ENCODE measurements around the gene CAMK1D.
"Not testable (repeated sequence)": the region's sequence is repeated elsewhere in the genome, so short reads cannot be mapped to it uniquely, and the experiment has no call there.

The CAMK1D gene

DNA sequence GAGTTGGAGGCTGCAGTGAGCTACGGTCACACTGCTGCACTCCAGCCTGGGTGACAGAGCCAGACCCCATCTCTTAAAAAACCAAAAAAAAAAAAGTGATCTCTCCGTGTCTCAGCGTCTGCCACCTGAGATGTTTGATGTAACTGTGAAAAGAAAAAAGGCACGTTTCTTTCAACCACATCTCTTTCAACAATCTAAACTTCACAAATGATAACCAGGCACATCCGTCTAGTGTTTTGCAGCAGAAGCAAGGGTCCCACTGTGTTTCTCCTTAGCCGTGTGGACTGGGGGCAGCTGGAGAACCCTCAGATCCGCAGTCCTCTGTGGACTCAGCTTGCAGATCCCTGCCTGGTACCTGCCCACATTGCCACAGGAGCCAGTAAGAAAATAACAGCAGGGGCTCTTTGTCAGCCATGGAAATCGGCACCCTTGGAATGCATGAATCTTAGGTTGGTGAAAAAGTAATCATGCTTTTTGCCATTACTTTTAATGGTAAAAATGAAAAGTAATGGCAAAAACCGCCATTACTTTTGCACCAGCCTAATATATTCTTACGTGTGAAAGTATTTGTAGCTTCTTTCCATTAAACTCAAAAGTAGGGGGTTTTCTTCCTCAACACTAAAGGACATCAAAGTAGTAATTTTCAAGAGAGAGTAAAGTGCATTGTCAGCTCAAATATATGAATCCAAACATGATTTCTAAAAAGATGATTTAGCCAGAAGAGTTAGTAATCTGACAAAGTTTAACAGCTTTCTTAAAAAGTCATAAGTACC is 375.6 kb downstream of the CAMK1D start:
- DNase-seq (ENCODE audit: low spot score) = no peak

DNA sequence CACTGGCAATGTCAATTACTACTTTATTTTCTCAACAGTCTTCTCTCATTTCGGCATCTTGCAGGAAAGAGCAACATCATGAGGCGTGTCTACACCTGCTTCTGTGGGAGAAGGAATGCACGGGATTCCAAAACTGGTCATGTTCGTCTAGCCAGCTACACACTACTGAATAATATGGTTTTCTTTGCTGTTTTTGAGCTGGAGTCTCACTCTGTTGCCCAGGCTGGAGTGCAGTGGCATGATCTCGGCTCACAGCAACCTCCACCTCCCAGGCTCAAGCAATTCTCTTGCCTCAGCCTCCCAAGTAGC is 376.2 kb downstream of the CAMK1D start:
- not testable (repeated sequence) for DNase-seq (ENCODE audit: low spot score)

DNA sequence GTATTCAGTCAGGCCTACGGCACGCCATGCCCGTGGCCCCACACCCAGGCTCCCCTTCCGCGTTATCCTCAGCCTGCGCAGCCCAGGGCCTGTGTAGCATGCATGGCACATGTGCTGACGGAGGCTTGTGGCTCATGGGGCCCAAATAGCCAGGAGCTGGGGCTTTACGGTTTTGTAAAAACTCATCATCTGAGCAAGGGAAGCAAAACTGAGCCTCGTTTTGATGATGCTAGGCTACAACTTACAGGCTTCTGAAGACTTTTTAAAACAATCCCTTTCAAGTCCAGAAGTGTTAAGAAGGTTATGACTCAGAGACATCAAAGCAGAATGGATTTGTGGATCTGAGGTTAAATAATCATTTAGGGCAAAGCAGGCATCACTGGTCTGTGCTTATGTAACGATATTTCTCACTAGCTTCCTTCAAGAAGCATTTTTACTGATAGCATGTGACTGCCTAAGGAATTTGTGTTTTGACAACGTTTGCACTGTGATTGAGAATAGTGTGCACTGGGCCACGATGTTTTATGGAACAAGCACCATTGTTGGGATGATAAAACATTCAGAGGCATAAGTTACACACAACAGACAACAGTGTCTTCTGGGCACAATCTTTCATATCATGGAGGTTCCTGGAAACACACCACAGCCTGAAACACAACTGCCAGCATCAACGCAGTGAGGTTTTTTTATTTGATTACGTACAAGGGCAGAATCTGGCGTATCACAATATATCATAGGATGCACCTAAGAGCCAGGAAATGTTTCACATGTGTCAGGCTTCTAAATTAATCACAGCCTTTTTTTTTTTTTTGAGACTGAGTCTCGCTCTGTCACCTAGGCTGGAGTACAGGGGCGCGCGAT is 377.9 kb downstream of the CAMK1D start:
- peak; percentile 78 for DNase-seq (ENCODE audit: low spot score)

DNA sequence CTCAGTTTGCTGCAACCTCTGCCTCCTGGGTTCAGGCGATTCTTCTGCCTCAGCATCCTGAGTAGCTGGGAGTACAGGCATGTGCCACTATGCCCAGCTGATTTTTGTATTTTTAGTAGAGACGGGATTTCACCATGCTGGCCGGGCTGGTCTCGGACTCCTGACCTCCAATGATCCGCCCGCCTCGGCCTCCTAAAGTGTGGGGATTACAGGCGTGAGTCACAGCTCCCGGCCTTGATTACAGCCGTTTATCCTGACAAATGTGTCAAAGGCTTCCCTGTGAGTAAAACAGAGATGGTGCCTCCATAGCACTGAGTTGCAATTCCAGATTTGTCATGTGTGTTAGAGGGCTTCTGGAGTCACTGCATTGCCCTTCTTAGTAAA is 378.5 kb downstream of the CAMK1D start:
- DNase-seq (ENCODE audit: low spot score) = no peak

DNA sequence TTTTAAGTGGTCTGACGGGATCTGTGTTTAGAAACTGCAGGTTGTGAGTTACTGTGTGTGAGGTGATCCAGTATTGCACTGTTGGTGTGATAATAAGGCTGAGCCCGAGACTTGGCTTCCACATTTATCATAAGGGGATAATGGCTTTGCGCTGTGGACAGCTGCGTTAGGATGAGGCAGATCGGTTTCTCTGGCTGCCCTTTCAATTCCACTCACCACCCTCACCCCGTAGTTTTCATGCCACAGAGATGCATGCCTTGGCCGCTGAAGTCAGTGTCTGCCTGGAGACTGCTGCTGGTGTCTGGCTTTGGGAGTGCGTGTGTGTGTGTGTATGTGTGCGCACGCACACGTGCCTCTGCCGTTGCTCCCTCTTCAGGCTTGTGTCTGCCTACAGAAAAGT is 379.1 kb downstream of the CAMK1D start:
- no peak for DNase-seq (ENCODE audit: low spot score)

DNA sequence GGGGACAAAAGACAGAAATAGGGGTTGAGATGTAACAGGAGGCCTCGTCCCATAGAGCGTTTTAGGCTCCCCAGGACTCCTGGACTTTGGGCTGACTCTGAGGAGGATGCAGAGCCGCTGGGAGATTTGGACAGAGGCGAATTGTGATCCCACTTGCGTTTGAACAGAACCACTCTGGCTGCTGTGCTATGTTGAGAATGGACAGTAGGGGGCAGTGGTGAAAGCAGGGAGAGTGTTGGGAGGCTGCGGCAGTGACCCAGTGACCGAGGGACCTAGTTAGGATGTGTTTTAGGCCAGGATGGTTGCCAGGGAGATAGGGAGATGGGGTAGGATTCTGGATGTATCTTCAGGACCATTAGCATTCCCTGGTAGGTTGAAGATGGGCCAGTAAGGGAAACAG is 380.5 kb downstream of the CAMK1D start:
- DNase-seq (ENCODE audit: low spot score) = no peak

DNA sequence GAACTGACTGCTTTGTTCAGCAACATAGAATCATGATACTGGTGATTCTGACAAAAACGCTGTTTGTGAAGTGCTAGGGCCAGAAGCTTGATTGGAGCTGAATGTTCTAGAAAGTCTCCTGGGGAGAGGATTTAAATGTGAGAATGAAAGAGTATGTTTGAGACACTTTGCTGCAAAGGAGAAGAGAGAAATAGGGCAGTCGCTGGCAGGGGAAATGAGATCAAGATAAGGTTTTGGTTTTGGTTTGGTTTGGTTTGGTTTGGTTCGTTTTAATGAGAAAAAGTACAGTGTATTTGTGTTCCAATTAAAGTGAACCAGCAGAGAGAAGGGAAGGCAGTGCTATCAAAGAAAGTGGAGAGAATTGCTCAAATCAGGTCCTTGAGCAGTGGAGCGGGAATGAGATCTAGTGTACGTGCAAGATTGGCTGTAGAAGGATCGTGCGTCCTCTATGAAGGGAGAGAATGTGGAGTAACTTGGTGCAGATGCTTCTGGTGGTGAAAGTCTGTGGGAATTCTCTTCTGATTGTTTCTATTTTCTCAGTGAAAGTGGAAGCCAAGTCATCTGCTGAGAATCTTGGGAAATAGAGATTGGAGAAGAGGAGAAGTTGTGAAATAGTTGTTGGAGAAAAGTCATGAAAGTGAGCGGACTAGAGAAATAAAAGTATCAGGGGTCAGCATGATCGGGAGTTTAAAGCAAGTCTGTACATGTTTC is 381.6 kb downstream of the CAMK1D start:
- DNase-seq (ENCODE audit: low spot score) = no peak

DNA sequence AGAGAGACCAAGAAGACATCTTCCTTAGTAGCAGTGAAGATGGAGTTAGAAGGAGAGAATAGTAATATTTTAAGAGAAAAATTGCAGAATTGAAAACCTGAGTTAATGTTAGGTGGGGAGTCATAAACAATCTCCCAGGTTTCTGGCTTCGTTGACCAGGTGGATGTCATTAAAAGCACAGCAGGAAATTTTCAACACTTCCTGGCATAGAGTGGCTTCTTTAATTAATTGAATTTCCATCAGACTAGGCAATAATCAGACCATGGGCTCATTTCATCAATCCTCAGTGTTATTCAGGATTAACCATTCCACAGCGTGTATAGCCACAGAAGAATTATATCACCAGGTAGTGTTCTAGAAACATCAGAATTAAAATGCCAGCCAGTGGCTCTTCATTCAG is 383.9 kb downstream of the CAMK1D start:
- DNase-seq (ENCODE audit: low spot score) = no peak

DNA sequence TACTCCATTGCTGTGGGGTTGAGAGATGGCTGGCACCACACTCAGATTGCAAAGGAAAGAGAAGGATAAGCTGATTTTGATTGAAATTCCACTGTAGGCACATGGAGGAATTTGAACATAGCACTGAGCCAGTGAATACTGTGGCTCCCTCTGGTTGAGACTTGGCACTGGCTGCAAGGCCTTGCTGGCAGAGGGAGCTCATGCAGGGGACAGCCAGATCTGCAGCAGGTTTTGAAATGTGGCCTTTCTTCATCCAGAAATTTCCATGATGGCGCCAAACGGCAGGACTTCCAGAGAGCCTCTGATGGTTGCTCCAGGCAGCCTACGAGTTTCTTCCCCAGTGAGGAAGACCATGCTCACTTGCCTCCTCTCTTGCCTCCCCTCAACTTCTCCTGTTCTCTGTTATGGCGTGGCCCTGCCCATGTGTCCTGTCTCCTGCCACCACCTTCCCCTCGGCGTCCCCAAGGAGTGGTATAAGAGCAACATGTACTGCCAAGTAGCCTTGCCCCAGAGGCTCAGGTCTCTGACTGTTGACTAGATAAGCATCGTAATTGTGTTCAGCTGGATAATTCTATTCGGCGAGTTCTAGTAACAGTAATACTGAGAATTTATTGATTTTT is 386.6 kb downstream of the CAMK1D start:
- DNase-seq (ENCODE audit: low spot score) = no peak

DNA sequence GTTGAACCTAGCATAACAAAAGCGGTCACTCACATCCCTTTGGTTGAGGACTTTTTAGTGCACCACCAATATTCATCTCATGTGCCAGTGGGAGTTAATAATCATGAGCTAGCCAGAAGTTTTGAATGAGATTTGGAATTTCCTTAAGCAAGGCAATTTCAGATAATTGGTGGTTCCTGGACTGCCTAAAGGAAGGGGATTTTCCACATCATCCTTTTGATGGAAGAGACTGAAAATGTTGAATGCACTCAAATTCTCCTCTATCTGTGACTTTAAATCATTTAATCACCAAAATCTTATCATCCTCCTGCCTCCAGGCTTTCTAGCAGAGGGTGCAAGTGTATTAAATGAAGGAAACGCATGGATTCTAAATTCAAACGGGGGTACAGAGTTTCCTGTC is 391.5 kb downstream of the CAMK1D start:
- DNase-seq (ENCODE audit: low spot score) = no peak

DNA sequence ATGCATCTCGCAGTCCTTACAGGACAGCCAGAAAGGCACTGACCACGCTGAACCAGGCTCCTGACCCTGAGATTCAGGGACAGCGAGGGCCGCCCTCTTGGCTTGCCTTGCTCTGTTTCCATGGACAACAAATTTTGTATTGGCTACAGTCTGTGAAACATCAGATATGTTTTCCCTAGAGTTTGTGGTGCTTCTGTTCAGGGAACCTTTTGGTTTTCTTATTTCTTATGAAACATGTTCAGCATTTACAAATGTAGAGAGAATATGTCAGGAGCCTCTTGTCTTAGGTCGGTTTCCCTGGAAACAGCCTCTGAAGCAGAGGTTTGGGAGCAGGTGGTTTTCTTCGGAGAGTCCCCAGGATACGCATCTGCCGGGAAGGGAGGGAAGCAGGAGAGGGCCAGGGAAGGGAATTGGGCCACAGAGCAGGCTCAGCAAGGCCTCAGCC is 392.0 kb downstream of the CAMK1D start:
- DNase-seq (ENCODE audit: low spot score) = no peak

DNA sequence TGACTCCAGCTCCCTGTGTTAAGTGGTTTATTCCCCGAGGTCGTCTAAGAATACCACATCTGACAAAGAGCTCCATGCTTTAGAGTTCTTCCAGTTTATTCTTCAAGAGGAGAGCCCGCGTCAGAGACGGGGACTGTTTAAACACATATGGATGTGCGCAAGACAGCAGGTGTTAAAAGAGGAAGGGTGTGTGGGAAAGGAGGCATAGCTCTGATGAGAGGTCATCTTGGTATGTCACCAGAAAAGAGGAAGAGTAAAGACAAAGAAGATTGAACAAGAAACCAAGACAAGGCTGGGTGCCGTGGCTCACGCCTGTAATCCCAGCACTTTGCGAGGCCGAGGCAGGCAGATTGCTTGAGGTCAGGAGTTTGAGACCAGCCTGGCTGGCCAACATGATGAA is 393.4 kb downstream of the CAMK1D start:
- no peak for DNase-seq (ENCODE audit: low spot score)

DNA sequence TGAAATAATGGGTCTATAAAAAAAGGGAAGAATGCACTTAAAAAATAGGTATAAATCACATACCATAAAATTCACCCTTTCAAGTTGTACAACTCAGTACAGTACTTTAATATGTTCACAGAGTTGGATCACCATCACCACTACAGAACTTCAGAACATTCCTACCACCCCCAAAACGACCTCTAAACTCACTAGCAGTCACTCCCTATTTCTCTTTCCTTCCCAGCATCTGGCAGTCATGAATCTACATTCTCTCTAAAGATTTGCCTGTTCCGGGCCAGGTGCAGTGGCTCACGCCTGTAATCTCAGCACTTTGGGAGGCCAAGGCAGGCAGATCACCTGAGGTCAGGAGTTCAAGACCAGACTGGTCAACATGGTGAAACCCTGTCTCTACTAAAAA is 394.1 kb downstream of the CAMK1D start:
- DNase-seq (ENCODE audit: low spot score) = not testable (repeated sequence)

DNA sequence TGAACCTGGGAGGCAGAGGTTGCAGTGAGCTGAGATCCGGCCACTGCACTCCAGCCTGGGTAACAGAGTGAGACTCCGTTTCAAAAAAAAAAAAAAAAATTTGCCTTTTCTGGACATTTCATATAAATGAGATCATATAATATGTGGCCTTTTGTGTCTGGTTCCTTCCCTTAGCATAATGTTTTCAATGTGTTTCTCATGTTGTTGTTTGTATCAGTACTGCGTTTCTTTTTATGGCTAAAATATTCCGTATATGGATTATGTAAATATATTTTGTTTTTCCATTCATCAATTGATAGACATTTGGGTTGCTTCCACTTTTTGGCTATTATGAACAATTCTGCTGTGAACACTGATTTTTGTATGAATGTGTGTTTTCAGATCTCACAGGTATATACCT is 394.6 kb downstream of the CAMK1D start:
- no peak for DNase-seq (ENCODE audit: low spot score)

DNA sequence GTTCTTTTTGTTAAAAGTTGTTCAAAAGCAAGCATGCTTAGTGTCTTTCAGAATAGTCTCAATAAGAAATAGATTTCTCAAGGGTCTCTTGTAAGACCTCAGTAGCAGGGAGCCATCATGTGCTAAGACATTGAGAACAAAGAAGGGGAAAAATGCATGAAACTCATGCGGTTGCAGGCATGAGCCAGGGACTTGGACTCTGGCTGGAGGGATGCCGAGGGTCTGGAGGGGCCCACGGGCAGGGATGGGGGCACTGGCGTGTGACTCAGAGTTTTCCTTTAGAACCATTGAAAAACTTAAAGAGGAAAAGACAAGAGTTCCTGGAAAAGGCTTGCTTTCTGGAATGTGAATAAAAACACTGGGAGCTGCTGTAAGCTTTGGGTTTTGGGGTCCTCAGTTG is 398.8 kb downstream of the CAMK1D start:
- no peak for DNase-seq (ENCODE audit: low spot score)

DNA sequence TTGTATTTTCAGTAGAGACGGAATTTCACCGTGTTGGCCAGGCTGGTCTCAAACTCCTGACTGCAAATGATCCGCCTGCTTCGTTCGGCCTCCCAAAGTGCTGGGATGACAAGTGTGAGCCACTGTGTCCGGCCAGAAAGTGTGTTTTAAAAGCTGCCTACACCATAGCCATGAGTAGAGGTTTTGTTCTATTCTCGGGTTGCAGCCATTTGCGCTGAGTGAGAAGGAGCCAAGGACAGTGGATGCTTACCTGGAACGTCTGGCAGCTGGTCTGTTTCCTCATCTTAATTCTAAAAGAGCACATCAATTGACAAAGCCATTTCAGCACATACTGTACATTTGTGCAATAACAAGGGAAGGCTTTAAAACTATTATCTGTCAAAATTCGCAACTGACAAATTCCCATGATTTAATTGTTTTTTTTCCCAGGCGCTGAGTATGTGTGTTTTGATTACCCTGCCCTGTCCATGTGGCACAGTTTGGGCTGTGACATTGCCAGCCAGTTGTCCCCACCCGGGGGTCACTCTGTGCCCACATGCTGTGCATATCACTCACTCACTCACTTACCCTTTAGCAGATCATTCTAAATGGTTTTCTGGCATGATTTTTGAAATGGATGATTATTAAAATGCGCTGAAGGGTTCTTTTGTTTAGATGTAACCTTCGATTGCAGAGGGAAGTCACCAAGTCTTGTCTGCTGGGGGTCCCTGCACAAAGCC is 400.6 kb downstream of the CAMK1D start:
- DNase-seq (ENCODE audit: low spot score) = no peak

DNA sequence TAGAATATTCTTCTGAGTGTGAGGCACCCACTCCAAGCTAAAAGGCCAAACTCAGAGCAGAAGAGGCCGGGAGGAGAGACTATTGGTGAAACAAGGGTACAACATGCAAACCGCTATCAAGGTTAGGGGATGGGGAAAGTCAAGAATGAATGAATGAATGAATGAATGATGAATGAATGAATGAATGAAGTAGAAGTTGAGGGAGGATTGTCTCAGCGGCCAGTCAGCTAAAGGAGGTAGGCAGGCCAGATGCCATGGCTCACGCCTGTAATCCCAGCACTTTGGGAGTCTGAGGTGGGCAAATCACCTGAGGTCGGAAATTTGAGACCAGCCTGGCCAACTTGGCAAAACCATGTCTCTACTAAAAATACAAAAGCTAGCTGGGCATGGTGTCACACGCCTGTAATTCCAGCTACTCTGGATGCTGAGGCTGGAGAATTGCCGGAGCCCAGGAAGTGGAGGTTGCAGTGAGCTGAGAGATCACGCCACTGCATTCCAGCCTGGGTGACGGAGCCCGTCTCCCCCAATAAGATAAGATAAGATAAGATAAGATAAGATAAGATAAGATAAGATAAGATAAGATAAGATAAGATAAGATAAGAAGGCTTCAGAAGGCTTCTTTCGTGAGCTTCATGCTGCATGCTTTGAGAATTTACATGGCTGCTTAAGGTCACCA is 401.3 kb downstream of the CAMK1D start:
- DNase-seq (ENCODE audit: low spot score) = no peak

DNA sequence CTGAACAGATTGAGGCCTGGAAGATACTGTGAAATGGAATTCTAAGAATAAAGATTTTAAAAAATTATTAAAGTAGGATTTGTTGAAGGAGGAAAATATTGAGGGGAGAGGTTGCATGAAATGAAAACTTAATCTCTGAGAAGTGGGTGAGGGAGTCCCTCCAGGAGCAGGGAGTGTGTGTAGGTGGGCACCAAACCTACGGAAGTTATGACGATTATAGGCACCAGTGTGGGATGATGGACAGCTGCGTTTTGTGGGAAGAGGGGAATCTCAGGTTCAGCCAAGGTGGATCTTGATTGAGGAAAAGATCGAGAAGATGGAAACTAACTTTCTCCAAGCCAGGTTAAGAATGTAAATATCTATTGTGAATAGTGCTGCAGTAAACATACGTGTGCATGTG is 405.7 kb downstream of the CAMK1D start:
- DNase-seq (ENCODE audit: low spot score) = no peak

DNA sequence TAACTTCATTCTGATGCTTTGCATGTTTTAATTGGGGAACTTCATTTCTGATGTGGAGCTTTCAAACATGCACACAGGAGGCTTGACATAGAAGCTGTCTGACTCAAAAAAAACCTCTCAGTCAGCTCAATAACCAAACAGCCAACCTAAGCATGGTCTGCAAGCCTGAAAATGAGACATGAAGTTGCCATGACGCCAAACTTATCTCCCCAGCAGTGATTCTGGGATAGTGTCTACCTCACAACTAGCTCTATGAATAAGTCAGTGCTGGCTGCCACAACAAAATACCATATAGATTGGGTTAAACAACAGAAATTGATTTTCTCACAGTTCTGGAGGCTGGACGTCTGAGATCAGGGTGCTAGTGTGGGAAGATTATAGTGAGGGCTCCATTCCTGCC is 408.0 kb downstream of the CAMK1D start:
- no peak for DNase-seq (ENCODE audit: low spot score)

DNA sequence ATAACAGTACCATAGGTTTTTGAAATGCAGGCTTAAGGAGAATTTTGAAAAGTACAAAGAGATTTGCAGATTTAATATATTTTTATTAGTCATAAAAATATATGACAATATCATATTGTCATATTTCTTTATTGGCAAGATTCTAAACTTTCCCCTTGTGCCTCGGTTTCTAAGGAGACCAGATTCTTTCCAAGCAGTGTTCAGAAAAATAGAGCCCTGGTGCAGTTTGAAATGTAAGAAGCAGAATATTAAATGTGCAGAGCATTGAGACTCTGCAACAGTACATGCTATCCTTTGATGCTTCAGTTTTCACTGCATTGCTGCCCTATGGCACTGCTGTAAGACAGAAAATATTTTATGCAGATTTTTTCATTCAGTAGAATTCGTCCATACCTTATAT is 408.9 kb downstream of the CAMK1D start:
- no peak for DNase-seq (ENCODE audit: low spot score)

DNA sequence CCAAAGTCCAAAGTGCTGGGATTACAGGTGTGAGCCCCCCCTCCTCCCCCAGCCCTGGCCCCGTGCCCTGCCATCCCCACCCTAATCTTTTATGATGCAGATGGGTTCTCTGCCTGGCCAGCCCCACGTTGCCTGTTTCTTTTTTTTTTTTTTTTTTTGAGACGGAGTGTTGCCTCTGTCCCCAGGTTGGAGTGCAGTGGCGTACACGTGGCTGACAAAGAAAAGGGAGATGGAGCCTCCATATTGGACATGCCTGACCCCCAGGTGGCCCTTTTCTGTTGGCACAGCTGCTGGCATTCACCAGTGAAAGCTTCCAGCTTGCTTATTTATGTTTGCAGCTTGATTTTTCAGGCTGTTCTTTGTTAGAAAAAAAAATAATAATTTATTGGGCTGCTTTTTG is 416.9 kb downstream of the CAMK1D start:
- DNase-seq (ENCODE audit: low spot score) = no peak
